Thyroid gland (tissue), 4 donors: ENCODE results near the gene PLA2G2D.

Experiments used
- CTCF ChIP-seq, 6 experiments: fragments of 200-600 bp in 3 of 6; fragments of 450-650 bp in 3 of 6; sonication (generic) in 3 of 6; IDR thresholded peaks; one replicate each; pipeline ENCODE4 v1.5.1; 2016 to 2019; ENCODE audit warnings: antibody characterized with exemption in 6 of 6, mild to moderate bottlenecking in 2 of 6, inconsistent platforms in 1 of 6, moderate library complexity in 1 of 6
- POLR2A ChIP-seq, 2 donors: fragments of 450-650 bp; IDR thresholded peaks; one replicate each; pipeline ENCODE4 v1.6.1; 2017; ENCODE audit warnings: antibody characterized with exemption in 2 of 2, mild to moderate bottlenecking in 2 of 2, moderate library complexity in 1 of 2

- TF ChIP-seq CTCF (IDR thresholded peaks at IDR 0.05) (no peak), POLR2A (IDR thresholded peaks at IDR 0.05) (no peak)
Measured at GRCh38 chr1:20081353-20081810, 38.0 kb downstream of the PLA2G2D start.
